Pancreas (tissue), 10 donors: ENCODE data around the gene BMERB1. TPM values are rescaled to one million over a fixed set of nuclear protein-coding genes. Genes with fewer than 3 reads are reported as not detected.

Source experiments
- ATAC-seq, 4 donors: fragments of 200-7000 bp; cut with Tn5 transposase; one replicate each; pipeline versions ENCODE4 v1.8.0 to v1.9.1; 2020; ENCODE audit warnings: mild to moderate bottlenecking in 4 of 4, moderate library complexity in 4 of 4
- DNase-seq, 6 donors: peaks; one replicate each; pipeline ENCODE4 v3.0.0-alpha.2; 2020
- FAIRE-seq: peaks from 2 replicates; lab custom pipeline; 2012; peaks lifted over from hg19 to GRCh38; lab: Jason Lieb, UNC
- H3K27ac ChIP-seq, 4 donors: fragments of 200-600 bp; sonication (generic); 1 replicate in 3 of 4; 2 replicates in 1 of 4; pipeline versions ENCODE4 v1.5.0 to v1.8.0; 2020
- H3K27me3 ChIP-seq, 4 donors: fragments of 200-600 bp; one replicate each; pipeline ENCODE4 v1.8.0; 2021
- H3K36me3 ChIP-seq, 3 donors: fragments of 200-600 bp; sonication (generic) in 1 of 3; one replicate each; pipeline versions ENCODE4 v1.5.0 to v1.8.0; 2020 to 2021
- H3K4me1 ChIP-seq, 3 donors: fragments of 200-600 bp; one replicate each; pipeline ENCODE4 v1.8.0; 2021
- H3K4me3 ChIP-seq, 4 donors: fragments of 200-600 bp; sonication (generic) in 2 of 4; one replicate each; pipeline versions ENCODE4 v1.5.0 to v1.8.0; 2020 to 2021
- H3K9me3 ChIP-seq, 4 donors: fragments of 200-600 bp; one replicate each; pipeline ENCODE4 v1.8.0; 2021
- WGBS, 2 donors: extraction: QIAGEN DNeasy Blood & Tissue Kit; methylation state at CpG; one replicate each; pipeline ENCODE4 v1.1.7; 2013; 5-methylcytosine and 5-hydroxymethylcytosine counted together
- intact Hi-C, 3 donors: fragments of 100-400 bp; cut with DNase I; formaldehyde crosslinking; loops; one replicate each; pipeline versions ENCODE4 v1.11.1 to v1.14.2; 2022
- polyA plus RNA-seq, 2 donors: library from polyadenylated mRNA; stranded (reverse); fragments of 200-250 nt; gene quantifications; one replicate each; pipeline ENCODE4 v1.2.3, GENCODE V29; 2013
- total RNA-seq, 6 donors: library from RNA; stranded (reverse); fragmentation: NEBNext Ultra II Directional in 4 of 6; extraction: Animal tissue kit (Norgen Biotek cat#: 25700) in 4 of 6; gene quantifications; one replicate each; pipeline versions ENCODE4 v1.2.1 to v1.2.4, GENCODE V29; 2021 to 2023
- TF ChIP-seq, protein P1 (sequence below), 4 donors: fragments of 200-600 bp; sonication (generic) in 3 of 4; IDR thresholded peaks; one replicate each; pipeline versions ENCODE4 v1.5.0 to v1.8.0; 2021; ENCODE audit warnings: antibody characterized with exemption in 4 of 4
- donor health status: healthy with polysubstance abuse.
- donor health status: DM: no; HTN: no; CAD: no; lungs with moderate emphysema.
- donor health status: DM: no; HTN: no; CAD: no.
- donor health status: control.
- donor health status: control.
- donor health status: Bipolar disorder and iron deficiency.
- donor health status: DM: yes; HTN: yes; CAD: no.
- donor health status: DM: no; HTN: no; CAD: no.
- donor health status: DM: no; HTN: no; CAD: no.
- donor health status: DM: yes; HTN: yes; CAD: no.

The BMERB1 gene
- total and polyA plus RNA-seq, 8 donors, result 10.3 to 21.7 (median 17.5) TPM

DNA sequence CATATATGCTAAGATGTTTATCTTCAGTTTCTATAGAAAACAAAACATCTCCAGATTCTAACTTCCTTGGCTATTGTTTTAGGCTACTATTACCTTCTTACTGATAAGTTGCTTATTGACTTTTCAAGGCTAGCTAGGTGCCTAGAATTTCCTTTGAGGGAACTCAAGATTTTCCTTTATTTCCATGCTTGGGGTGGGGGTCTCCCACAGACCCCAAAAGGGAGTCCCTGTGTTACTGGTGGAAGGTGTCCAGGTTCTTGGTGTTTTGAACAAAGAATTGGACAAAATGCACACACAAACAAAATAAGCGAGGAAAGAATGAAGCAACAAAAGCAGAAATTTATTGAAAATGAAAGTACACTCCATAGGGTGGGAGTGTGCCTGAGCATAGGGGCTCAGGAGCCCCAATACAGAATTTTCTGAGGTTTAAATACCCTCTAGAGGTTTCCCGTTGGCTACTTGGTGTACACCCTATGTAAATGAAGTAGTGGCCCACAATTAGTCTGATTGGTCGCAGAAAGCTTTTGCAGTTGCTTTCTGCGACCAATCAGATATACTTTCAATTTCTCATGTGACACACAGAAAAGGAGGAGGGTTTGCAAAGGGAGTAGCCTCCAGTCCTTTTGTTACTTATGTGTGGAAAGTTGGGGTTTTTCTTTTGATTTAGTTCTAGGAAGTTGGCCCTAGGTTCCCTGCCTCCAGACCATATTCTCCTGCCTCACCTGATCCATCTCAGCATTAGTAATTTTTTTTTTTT is 141.1 kb downstream of the BMERB1 start:
- DNase-seq (no peak), ATAC-seq (no peak), FAIRE-seq (no peak)
- Histone ChIP-seq H3K4me1 (no peaks in the 10 kb centered on the region), H3K27me3 (no peaks in the 10 kb centered on the region), H3K4me3 (no peak overlapping the region), H3K36me3 (no peaks in the 10 kb centered on the region), H3K9me3 (no peaks in the 10 kb centered on the region), H3K27ac (no peak overlapping the region)
- intact Hi-C loops, result no loop called here
- 96 to 98% methylated on average over 4 of the region's 4 CpGs for WGBS, 2 donors
- TF ChIP-seq, protein P1, sequence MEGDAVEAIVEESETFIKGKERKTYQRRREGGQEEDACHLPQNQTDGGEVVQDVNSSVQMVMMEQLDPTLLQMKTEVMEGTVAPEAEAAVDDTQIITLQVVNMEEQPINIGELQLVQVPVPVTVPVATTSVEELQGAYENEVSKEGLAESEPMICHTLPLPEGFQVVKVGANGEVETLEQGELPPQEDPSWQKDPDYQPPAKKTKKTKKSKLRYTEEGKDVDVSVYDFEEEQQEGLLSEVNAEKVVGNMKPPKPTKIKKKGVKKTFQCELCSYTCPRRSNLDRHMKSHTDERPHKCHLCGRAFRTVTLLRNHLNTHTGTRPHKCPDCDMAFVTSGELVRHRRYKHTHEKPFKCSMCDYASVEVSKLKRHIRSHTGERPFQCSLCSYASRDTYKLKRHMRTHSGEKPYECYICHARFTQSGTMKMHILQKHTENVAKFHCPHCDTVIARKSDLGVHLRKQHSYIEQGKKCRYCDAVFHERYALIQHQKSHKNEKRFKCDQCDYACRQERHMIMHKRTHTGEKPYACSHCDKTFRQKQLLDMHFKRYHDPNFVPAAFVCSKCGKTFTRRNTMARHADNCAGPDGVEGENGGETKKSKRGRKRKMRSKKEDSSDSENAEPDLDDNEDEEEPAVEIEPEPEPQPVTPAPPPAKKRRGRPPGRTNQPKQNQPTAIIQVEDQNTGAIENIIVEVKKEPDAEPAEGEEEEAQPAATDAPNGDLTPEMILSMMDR (IDR thresholded peaks at IDR 0.05), result no peak

DNA sequence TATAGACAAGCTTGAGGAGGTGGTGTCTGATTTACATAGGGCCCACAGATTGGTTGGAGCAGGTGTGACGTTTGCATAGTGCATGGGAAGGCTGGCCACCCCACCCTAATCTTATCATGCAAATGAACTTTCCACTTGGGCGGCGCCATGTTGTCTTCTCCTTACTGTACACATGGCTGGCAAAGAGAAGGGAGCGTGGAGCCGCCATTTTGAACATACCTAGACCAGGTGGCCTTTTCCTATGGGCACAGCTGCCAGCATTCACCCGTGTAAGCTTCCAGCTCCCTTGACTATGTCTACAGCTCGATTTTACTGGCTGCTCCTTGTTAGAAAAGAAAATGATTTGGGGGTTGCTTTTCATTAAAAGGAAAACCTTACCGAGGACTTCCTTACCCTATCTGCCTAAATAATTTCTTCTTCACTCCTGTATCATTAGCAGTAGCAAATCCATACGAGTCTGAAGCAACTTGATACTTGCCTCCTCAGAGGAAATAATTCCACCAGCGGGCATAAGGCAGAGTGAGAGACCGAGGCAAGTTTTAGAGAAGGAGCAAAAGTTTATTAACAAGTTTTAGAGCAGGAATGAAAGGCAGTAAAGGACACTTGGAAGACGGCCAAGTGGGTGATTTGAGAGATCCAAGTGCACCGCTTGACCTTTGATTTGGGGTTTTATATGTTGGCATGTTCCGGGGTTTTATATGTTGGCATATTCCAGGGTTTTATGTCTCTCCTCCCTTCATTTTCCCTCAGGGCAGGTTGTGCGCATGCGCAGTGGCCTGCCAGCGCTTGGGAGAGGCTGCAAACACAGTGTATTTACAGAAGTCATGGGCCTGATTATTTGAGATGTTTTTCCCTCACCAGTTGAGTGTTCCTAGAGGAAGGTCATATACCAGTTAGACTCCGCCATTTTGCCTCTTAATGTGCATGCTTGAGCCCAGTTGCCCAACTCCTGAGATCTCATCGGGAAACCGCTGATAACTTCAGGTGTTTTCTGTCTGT is 142.9 kb downstream of the BMERB1 start:
- H3K4me1 ChIP-seq, result no peaks in the 10 kb centered on the region
- no peaks in the 10 kb centered on the region for H3K27me3 ChIP-seq
- peak in 2 of 4 donors; percentile 7 to 52 for ATAC-seq
- H3K36me3 ChIP-seq, result no peaks in the 10 kb centered on the region
- H3K27ac ChIP-seq, result no peak overlapping the region
- no peak for DNase-seq
- H3K9me3 ChIP-seq, result no peaks in the 10 kb centered on the region
- WGBS, 2 donors, result 93 to 95% methylated on average over 20 of the region's 20 CpGs
- TF ChIP-seq, protein P1 (IDR thresholded peaks at IDR 0.05), result no peak
- no peak overlapping the region for H3K4me3 ChIP-seq
- no peak for FAIRE-seq
- intact Hi-C loops, result no loop called here

DNA sequence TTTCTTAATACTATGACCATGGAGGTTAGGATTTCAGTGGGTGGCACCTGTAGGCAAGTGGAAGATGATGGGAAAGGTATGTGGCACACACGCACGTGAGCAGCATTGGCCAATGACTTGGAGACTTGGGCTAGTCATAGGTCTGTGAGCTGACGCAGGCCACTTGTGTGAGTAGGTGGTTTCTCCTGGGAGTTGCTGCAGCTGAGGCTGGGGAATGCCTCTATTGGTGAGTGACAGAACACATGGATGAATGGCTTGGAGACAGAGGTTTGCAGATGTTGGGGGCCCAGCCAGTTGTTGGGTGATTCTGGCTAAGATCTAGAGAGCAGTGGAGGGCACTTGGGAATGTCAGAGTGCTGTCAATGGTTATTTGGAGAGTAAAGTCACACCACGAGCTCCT is 144.4 kb downstream of the BMERB1 start:
- Histone ChIP-seq H3K27me3 (no peaks in the 10 kb centered on the region), H3K4me3 (no peak overlapping the region), H3K27ac (no peak overlapping the region), H3K9me3 (no peaks in the 10 kb centered on the region), H3K36me3 (no peaks in the 10 kb centered on the region), H3K4me1 (no peaks in the 10 kb centered on the region)
- intact Hi-C loops, result no loop called here
- ATAC-seq (no peak), DNase-seq (no peak), FAIRE-seq (no peak)
- WGBS, 2 donors, result 87 to 96% methylated on average over 4 of the region's 4 CpGs
- TF ChIP-seq, protein P1 (IDR thresholded peaks at IDR 0.05), result no peak

DNA sequence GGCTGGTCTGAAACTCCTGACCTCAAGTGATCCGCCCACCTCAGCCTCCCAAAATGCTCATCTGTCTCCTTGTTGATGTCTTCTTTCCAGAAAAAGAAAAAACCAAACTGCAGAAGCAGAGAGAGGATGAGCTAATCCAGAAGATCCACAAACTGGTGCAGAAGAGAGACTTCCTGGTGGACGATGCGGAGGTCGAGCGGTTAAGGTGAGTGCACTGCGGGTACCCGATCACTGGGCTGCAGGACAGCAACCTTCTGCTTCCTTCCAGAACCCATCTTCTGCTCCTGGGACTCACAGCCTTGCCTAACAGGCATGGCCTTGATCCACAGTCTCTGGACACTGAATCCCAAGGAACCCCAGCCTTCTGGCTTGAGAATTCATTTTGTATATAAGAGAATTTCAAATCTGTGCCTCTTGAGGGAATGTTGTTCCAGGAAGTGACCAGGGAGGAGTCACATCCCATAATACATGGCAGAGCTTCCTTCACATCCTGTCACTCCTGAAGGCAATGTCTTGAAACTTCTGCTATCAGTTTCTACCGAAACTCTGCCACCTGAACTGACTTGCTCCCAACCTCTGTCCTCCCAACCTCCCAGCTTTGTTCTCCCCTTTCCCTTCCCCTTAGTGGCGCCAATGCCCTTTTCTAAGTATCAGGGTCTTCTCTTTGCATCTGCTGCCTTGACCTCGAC is 146.9 kb downstream of the BMERB1 start:
- H3K9me3 ChIP-seq, result no peaks in the 10 kb centered on the region
- no peak for FAIRE-seq
- TF ChIP-seq, protein P1 (IDR thresholded peaks at IDR 0.05), result no peak
- no peak for ATAC-seq
- no peak for DNase-seq
- no peaks in the 10 kb centered on the region for H3K27me3 ChIP-seq
- 86 to 92% methylated on average over 10 of the region's 10 CpGs for WGBS, 2 donors
- intact Hi-C loops, result no loop called here
- H3K4me1 ChIP-seq, result no peaks in the 10 kb centered on the region
- no peak overlapping the region for H3K4me3 ChIP-seq
- no peaks in the 10 kb centered on the region for H3K36me3 ChIP-seq
- H3K27ac ChIP-seq, result no peak overlapping the region
